Measurements from ENCODE around the gene EEF1B2. TPM values are rescaled to one million over a fixed set of nuclear protein-coding genes. Genes with fewer than 3 reads are reported as not detected.

EEF1B2 gene
- polyA plus RNA-seq, 1 donor from 2014 or later, result 1,100 TPM

Other genes starting within 250 kb of the EEF1B2 start
- 12.0 TPM for gene INO80D, start 73.7 kb upstream of the EEF1B2 start, polyA plus RNA-seq
- gene NDUFS1, start 451 bp upstream of the EEF1B2 start, polyA plus RNA-seq, result 24.3 TPM
- 4.9 TPM for gene ZDBF2, start 114.8 kb downstream of the EEF1B2 start, polyA plus RNA-seq